Stimulated activated CD8-positive, alpha-beta memory T cell treated with anti-CD3 and anti-CD28 coated beads, Interleukin-15, amount 100 ng/mL, for 24 hours (primary cell): ENCODE measurements around the gene OR4B1.

Experiments
- DNase-seq: peaks from one replicate; pipeline ENCODE4 v3.0.0-alpha.2; 2020; ENCODE audit warnings: low read depth

OR4B1 gene

DNA sequence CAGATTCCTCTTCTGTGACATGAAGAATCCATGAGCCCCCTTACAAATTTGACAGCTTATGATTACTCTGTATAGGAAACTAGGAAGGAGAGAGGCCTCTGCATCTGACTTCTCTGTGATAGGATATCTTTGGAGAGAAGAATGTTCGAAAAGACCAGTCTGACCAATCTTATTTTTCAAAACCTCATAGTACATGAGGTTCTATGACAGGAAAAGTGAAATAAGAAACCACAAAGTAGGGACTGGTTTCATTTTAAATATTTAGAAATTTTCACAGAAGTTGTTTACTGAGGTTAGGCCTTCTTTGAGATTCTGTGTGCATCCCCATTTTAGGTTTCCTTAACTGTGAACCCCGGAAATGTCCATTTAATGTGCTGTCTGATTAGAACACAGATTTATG is 45.0 kb downstream of the OR4B1 start:
- DNase-seq, result no peak

DNA sequence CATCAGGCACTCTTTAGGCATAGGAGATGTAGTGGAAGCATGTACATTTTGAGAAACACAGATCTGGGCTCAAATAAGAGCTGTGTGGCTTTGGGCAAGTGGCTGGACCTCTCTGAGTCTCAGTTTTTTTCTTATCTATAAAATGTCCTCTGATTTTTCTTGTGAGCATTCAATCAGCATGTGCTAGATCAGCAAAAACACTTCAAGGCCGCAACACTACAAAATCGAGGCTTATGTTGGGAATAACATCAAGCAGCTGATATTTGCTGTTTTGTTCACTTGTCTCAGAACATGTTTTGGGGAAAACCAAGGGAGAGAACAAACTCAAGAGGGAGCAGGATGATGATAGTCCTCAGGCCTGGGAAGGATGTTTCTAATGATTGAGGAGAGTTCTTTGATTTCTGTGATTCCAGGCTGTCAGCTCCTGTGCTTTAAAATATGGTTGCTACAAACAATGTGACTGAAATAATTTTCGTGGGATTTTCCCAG is 46.9 kb downstream of the OR4B1 start, which contains the start of gene OR4X1:
OR4X1 (plus strand) TSS at position 439 of the 489 bp plus-strand sequence; CDS start at position 439, 0 bp downstream.
- DNase-seq, result no peak
